GM21381 (cell line): ENCODE results near the gene BPIFA3.
"Not testable (repeated sequence)": the region's sequence is repeated elsewhere in the genome, so short reads cannot be mapped to it uniquely, and the experiment has no call there.

Experiments
- ATAC-seq: cut with Tn5 transposase; IDR thresholded peaks from one replicate; pipeline ENCODE4 v1.9.1; 2021; ENCODE audit warnings: mild to moderate bottlenecking, moderate library complexity; ENCODE audit not compliant: unreplicated experiment

BPIFA3 gene

GRCh38 chr20:33217052-33217451 is at the start of gene BPIFA3:
TSS of gene BPIFA3 (plus strand) at chr20:33217352. CDS start at chr20:33217537, 185 bp downstream.
- no peak for ATAC-seq

- no peak for ATAC-seq
Measured at GRCh38 chr20:33167859-33168258, 49.3 kb upstream of the BPIFA3 start, which contains the start of gene BPIFA2. TSS of gene BPIFA2 (plus strand) at chr20:33168159. CDS start at chr20:33169146, 987 bp downstream.

DNA sequence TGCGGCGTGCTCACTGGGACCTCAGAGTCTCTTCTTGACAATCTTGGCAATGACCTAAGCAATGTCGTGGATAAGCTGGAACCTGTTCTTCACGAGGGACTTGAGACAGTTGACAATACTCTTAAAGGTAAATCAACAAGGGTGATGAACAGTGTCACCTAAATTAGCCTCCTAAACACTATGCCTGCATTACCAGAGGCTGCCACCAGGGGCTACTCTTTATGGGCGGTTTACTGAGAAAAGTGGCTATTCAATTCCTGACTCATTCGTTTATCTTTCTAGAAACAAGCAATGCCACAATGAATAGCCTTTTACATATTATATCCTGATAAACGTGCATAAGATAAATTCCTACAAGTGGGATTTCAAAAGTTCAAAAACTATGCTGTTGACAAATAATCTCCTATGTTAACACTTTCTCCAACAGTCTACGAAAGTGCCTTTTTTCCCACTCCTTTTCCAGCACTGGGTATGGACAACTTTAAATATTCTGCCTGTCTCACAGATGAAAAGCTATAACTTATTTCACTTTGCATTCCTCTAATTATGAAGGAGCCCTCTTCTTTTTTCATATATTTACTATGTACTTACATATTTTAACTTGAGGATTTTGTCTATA is 47.9 kb upstream of the BPIFA3 start:
- ATAC-seq, result no peak

- ATAC-seq, result no peak
Measured at GRCh38 chr20:33172781-33173180, 44.4 kb upstream of the BPIFA3 start.

DNA sequence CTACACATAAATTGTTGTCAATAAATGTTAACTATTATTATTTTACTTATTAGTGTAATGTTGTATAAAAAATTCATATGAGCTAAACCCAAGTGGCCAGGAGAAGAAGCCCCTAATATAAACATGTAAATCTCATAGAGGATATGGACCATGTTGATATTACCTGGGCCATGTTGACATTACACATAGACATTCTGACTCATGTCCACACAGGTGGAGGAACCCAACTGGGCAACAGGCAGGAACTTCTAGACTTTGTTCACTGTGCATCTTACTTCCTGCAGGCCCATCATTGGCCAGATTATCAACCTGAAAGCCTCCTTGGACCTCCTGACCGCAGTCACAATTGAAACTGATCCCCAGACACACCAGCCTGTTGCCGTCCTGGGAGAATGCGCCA is 42.0 kb upstream of the BPIFA3 start:
- ATAC-seq, result no peak

- ATAC-seq, result no peak
Measured at GRCh38 chr20:33176101-33176500, 41.1 kb upstream of the BPIFA3 start.

DNA sequence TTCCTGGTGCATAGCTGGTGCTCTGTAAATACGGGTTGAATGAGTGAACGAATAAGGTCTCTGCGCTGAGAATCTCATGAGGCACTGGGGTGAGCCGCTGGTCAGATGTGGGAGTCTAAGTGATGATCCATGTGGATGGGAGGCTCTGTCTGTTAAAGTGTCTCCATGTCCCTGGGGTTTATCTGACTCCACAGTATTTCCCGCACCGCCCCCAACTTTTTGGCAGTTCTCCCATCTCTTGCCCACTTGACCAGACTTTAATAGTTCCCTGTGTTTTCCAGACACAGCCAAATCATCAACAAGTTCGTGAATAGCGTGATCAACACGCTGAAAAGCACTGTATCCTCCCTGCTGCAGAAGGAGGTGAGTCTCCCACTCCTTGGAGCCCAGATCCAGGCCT is 39.3 kb upstream of the BPIFA3 start:
- ATAC-seq, result no peak

- ATAC-seq, result no peak
Measured at GRCh38 chr20:33178726-33179125, 38.4 kb upstream of the BPIFA3 start.

GRCh38 chr20:33180169-33180568 is 37.0 kb upstream of the BPIFA3 start:
- ATAC-seq, result no peak

DNA sequence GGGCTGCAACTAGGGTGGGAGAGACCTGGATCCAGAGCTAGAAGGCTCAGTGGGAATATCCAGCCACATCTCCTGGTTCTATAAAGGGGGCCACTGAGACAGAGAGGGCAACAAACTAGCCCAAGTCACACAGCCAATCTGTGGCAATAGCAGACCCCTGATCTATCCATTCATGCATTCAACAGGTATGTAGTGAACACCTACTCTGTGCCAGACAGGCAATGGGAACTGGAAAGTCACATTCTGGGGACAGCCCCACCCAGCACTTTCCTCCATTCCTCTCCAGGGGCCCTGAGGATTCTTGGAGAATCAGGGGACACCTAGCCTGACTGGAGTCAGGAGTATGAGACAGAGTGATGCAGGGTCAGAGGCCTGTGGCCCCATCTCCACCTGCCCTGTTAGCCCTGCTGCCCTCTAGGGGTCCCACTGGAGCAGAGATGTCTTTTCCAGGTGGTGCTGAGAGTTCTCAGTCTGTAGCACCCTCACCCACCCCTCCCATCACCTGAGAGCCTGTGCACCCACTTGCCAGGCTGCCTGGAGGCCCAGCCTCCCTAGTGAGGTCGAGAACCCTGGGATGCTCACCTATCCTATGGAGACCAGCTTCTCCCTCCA is 35.6 kb upstream of the BPIFA3 start:
- no peak for ATAC-seq

DNA sequence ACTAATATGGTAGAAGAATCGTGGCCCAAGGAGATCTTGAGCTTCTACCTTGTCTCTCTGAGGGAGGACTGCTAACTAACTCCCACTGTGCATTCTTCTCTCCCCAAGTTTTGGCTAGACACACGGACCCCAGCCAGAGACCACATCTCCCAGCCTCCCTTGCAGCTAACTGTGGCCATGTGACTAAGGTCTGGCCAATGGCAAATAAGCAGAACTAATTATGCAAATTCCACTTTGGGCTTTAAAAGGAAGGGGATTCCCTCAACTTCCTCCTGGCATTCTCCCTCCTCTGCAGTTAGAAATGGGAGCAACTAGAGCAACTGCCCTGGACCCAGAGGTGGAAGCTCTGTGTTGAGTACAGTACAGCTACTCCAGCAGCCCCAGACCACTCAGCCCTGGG is 33.8 kb upstream of the BPIFA3 start:
- ATAC-seq, result no peak

DNA sequence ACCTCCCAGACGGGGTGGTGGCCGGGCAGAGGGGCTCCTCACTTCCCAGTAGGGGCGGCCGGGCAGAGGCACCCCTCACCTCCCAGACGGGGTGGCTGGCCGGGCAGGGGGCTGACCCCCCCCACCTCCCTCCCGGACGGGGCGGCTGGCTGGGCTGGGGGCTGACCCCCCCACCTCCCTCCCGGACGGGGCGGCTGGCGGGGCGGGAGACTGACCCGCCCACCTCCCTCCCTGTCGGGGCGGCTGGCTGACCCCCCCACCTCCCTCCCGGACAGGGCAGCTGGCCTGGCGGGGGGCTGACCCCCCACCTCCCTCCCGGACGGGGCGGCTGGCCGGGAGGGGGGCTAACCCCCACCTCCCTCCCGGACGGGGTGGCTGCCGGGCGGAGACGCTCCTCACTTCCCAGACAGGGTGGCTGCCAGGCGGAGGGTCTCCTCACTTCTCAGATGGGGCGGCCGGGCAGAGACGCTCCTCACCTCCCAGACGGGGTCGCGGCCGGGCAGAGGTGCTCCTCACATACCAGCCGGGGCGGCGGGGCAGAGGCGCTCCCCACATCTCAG is 32.0 kb upstream of the BPIFA3 start:
- not testable (repeated sequence) for ATAC-seq

DNA sequence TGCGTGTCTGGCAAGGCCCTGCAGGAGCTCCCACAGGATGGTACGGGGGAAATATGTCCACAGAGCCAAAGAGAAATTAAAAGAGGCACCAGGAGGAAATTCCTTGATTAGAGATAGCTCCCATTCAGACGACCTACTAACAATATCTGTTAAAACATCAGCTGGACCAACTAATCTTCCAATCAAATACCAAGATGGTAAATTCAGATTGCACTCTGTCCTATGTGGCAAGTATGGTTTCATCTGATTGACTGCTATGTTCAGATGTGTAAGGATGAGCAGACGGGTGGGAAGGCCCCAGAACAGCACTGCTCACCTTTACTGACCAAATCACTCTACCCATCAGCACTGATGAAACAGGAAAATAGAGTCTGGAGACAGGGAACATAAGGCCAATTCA is 29.7 kb upstream of the BPIFA3 start:
- ATAC-seq, result no peak

DNA sequence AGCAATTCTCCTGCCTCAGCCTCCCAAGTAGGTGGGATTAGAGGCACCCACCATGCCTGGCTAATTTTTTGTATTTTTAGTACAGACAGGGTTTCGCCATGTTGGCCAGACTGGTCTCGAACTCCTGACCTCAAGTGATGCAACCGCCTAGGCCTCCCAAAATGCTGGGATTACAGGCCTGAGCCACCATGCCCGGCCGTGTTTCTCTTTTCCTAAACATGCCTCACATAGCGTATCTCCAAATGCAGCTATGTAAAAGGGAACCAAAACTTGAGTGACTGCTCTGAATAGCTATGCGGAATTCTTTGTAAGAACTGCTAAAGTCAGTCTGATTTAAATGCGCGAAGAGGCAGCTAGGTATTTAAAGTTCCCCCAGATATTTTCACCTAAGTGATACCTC is 28.7 kb upstream of the BPIFA3 start:
- ATAC-seq, result no peak

GRCh38 chr20:33191484-33191883 is 25.7 kb upstream of the BPIFA3 start:
- ATAC-seq, result no peak

DNA sequence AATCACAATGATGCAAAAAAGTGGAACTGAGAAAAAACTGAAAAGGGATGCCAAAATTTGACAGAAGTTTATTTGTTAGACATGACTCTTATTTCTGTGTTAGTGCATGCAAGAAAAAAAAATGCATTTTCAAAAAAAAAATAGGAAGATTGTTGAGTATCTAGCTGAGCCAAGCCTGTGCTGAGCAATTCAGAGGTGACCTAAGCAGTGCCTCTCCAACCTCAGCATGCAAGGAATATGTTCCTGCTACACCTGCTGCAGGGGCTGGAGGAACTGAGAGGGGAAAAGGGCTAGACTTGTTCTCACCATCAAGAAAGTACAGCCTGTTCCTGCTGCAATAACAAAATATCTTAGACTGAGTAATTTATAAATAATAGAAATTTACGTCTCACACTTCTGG is 25.2 kb upstream of the BPIFA3 start:
- ATAC-seq, result no peak

GRCh38 chr20:33192912-33193501 is 24.1 kb upstream of the BPIFA3 start:
- ATAC-seq, result no peak

DNA sequence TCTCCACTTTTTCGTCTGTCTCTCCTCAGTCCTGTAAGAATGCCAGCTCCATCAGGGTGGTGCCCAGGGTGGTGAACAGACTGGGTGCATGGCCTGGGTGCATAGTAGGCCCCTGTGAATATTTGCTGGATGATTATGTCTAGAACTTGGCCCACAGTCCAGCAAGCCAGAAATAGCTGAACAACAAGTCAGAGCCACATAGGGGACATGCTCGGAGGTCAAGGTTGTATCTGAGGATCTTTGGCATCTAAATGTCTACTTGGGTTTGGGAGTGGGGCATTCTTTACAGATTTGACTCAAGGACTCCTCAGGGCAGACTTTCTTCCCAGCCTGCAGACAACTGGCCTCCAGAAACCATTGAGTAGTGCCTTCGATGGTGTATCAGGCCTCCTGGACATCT is 18.1 kb upstream of the BPIFA3 start:
- ATAC-seq, result no peak

GRCh38 chr20:33202451-33202850 is 14.7 kb upstream of the BPIFA3 start:
- no peak for ATAC-seq

DNA sequence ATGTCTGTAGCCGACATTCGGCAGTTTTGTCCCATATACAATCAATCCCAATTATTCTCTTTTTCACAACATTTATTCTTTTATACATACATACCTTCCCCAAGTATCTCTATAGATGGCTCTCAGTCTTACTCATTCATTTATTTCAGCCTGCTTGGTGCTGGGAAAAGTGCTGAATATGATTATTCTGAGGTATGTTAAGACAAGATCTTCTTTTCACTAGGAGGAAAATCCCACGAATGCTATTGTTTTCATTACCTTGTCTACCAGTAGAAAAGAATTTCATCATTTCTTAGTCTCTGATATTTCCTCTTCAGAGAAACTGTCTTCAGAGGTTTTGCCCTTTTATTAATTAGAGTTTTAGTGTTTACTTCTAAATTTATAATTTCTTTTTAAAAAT is 13.7 kb upstream of the BPIFA3 start:
- no peak for ATAC-seq

DNA sequence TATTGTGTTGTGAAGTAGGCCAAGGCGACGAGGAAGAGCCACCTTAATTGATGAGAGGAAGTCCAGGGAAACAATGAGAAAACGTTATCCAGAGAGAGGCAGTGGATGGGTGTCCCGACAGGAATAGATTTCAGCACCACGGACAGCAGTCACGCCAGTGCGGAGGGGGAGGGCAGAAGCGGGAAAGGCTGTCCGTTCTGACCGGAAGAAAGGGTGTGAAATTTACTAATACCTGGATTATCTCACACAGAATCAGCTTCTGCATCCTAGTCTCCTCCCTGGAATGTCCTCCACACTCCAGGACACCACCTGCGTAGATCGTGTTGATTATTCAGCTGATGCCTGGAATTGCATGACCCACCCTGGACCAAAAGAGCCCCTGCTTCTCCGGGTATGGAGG is 7.4 kb upstream of the BPIFA3 start:
- ATAC-seq, result no peak

DNA sequence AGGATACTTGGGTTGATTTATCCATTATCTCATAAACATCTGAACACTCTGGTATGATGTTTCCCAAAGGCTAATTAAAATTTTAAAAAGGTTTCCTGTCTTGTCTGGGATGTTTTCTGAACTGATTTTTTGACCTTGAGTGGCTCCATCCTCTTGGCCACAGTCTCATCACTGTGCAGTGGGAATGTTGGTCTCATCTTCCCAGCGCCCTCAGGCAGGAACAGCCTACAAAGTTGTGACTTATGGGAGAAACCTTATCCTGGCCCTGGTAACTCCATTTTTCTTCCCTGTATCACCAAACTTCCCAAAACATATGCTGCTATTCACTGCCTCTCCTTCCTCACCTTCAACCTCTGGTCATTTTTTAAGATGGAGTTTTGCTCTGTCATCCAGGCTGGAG is 6.8 kb upstream of the BPIFA3 start:
- no peak for ATAC-seq
